HuH-7 (cell line): ENCODE results near the gene CCDC116.
"Not testable (repeated sequence)": the region's sequence is repeated elsewhere in the genome, so short reads cannot be mapped to it uniquely, and the experiment has no call there.

Experiments
- DNase-seq: peaks from one replicate; pipeline ENCODE4 v3.0.0; 2011; ENCODE audit warnings: low spot score

The CCDC116 gene

GRCh38 chr22:21631025-21631424, 1.5 kb upstream of the CCDC116 start:
- no peak for DNase-seq

GRCh38 chr22:21632931-21633330, 371 bp downstream of the CCDC116 start:
- no peak for DNase-seq

DNA sequence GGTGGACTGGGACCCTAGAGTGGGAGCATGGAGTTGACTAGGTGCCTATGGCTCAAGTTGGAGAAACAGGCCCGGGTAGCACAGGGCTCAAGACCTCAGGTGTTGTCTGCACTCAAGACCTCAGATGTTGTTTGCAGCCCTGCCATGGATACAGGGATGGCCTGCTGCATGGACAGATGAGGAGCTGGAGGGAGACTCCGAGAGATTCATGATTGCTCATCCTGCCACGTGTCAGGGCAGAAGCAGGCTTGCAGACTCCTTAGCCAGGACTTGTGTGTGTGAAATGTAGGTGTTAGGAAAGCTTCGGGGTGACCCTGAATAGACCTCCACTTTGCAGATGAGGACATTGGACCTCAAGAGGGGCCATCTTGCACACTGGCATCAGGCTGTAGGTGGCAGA, 921 bp downstream of the CCDC116 start:
- no peak for DNase-seq

DNA sequence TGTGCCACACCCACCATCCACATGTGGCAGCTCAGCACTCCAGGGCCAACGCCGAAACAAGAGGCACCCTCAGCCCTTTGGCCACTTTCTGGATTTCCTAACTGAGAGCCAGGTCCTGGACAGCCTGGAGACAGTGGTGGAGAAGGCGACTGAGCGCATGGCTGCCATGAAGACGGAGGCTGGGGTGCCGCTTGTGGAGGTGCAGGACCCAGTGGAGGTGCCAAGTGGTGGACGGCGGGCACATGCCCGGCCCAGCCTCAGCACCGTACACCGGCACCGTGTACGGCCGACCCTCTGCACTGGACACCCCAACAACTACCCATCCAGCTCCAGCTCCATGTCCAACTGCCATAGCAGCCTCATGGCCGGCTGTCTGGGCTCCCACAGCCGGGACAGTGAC, 1.5 kb downstream of the CCDC116 start:
- no peak for DNase-seq

- DNase-seq, result no peak
These were observed 2.3 kb downstream of the CCDC116 start for GRCh38 chr22:21634844-21635243.

DNA sequence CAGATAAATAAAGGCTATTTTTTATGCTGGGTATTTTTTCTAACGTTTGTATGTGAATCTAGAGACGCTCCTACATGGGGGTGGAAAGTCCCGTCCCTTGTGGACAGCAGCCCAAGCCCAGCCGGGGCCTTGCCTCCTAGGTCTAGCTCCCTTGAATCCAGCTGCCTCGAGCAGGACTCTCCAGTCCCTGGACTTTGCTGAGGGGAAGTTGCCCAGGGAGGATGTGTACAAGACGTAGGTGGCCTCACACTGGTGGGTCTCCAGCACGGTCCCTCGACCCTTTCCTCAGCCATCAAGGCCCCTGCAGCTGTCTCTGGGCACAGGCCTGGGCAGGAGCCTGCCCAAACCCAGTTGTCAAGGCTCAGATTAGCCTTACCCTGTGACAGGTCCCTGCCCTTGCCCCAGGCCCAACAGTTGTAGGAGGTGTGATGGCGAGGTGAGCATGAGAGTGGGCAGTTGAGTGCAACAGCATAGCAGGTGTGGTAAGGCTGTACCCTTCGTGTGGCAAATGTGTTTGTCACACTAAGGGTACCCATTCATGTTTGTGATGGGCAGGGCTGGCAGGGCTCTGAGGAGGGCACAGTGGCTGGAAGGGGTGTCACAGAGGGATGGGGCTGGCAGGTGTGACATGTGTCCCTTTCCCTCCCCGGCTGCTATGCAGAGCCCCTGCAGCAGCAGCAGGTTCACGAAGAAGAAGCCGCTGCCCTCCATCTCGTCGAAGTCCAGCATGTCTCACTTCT, 3.4 kb downstream of the CCDC116 start:
- DNase-seq, result no peak

GRCh38 chr22:21636629-21637218, 4.2 kb downstream of the CCDC116 start:
- DNase-seq, result no peak

GRCh38 chr22:21637450-21637849, 4.9 kb downstream of the CCDC116 start:
- DNase-seq, result not testable (repeated sequence)

DNA sequence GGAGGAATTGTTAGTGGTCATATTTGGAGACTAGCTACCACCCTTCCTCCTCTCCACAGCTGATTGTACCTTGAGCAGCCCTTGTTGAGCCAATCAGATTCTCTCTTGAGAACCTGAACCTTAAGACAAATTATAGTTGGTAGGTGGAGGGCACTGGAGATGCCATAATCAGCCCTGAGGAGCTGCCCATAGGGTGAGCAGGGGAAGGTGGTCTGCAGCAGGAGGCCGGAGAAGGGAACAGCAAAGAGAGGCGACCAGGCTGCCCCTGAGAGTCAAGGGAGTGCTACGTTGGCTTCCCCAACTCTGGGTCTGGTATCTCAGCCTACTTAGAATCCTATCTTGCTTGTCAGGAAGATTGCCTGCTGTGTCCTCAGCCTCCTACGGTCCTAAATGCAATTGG, 6.8 kb downstream of the CCDC116 start:
- DNase-seq, result no peak

DNA sequence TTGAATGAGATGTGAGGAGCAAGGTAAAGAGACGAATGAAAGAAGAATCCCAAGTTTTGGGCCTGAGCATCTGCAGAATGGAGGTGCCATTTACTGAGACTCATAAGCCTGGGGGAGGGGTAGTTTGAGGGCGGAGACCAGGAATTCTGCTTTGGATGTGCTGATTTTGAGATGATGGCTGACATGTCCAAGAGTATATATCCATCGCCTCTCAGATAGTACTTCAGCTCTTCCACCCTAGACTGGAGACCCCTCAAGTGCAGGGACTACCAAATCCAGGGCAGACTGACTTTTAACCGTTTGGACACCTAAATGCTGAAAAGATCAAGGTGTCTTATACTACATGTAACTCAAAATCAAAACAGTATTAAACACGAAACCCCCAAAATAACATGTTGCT, 8.2 kb downstream of the CCDC116 start:
- no peak for DNase-seq

DNA sequence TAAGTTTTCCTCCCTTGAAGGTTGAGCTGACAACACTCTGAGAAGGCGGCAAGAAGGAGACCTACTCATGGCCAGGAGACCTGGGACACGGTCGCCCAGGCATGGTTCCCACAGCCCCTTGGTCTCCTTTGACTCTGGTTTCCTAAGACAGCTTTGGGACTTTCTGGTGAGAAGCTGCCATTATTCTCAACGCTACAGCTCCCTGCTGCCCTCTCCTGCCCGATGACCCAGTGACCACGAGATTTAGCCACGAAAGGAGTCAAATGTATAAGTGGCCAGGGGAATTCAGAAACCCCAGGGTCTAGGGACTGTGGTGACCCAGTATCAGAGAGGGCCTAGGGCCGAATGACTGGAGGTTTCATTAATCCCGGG, 8.8 kb downstream of the CCDC116 start:
- DNase-seq, result peak; percentile 76

DNA sequence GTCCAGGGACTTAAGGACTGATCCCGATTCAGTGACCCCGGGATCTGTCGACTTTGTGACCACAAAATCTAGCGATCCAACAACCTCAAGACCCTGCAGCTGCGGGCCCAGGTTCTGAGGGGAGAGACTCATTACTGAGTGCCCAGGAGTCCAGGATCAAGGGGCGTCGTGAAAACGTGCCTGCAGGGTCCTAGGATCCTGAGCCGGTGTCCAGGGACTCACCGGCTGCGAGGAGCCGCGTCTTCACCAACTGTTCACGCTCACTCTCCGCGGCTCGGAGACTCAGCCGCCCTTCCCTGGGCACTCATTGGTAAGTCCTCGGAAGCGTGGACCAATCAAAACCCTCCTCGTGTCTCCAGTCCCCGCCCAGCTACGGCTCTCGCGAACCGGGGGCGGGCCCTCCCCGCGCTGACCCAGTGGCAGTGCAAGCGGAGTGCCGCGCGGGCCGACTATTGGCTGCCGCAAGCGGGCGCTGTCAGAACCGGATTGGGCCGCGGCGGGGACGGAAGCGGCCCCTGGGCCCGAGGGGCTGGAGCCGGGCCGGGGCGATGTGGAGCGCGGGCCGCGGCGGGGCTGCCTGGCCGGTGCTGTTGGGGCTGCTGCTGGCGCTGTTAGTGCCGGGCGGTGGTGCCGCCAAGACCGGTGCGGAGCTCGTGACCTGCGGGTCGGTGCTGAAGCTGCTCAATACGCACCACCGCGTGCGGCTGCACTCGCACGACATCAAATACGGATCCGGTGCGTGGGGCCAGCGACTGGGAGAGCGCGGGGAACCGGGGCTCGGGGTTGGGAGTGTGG, 9.4 kb downstream of the CCDC116 start, which contains the start of gene SDF2L1:
TSS of gene SDF2L1 (plus strand) at position 514 of the 795 bp plus-strand sequence. CDS start at position 549, 35 bp downstream.
- DNase-seq, result peak; percentile 98

DNA sequence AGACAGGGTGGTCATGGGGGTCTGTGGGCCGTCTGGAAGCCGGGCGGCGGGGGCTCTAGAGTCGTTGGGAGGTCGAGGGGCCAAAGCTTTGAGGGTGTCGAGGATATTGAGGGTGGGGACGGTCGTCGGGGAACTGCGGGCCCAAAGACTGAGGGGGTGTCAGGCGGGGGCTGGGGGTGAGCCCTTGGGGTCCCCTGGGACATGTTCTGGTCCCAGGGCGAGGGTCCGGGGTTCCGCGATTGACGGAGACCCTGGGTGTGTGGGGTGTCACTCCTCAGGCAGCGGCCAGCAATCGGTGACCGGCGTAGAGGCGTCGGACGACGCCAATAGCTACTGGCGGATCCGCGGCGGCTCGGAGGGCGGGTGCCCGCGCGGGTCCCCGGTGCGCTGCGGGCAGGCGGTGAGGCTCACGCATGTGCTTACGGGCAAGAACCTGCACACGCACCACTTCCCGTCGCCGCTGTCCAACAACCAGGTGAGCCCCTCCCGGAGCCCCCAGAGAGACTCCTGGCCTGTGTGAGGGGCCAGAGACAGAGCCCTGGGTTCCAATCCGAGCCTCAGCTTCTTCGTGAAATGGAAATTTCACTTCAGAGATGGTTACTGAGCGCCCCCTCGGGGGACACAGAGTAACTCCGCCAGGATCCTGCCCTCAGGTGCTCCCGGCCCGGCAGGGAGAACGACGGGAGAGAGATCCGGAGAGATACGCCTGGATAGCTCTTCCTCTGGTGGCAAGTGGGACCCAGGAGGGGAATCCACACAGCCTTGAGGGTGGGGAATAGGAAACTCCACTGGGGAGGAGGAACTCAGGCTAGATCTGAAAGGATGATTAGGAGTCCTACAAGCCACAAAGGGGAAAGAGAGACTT, 10.3 kb downstream of the CCDC116 start:
- peak; percentile 85 for DNase-seq

GRCh38 chr22:21643533-21644357, 11.2 kb downstream of the CCDC116 start:
- no peak for DNase-seq

GRCh38 chr22:21645513-21645912, 13.0 kb downstream of the CCDC116 start:
- not testable (repeated sequence) for DNase-seq

- peak; percentile 83 for DNase-seq
These were observed 14.3 kb downstream of the CCDC116 start for GRCh38 chr22:21646608-21647590.

GRCh38 chr22:21650280-21650679, 17.7 kb downstream of the CCDC116 start:
- DNase-seq, result no peak

- DNase-seq, result no peak
These were observed 18.4 kb downstream of the CCDC116 start for GRCh38 chr22:21650823-21651520.

DNA sequence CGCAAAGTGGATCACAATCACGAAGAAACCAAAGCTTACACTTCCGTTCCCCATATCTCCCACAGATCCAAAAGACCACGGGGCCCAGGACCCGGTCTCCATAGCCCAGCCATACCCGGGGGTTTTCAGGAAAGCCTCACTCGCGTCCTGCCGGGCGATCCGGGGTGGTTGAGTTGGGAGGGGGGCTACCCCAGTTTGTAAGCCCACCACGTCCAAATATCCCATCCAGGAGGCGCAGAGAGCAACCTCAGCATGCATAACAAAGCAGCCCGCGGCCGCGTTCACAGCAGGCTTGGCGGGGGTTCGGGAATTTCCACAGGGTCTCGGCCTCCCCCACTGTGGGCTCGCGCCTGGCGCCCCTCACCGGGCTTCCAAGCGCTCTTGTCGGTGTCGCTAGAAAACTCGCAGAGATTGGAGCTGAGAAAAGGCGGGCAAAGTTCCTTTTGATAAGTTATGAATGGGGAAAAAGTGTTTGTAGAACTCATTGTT, 19.0 kb downstream of the CCDC116 start:
- DNase-seq, result peak; percentile 30
